ACC112 (cell line): Measurements from ENCODE around the gene FANK1.

Source experiments
- H2AFZ ChIP-seq: fragments of 200-600 bp; sonication (generic); one replicate; pipeline ENCODE4 v1.6.0; 2017; ENCODE audit warnings: antibody characterized with exemption, low read length; ENCODE audit not compliant: unreplicated experiment
- H3K27ac ChIP-seq: fragments of 200-600 bp; sonication (generic); 2 replicates; pipeline ENCODE4 v1.5.1; 2014; ENCODE audit warnings: low read depth, mild to moderate bottlenecking, antibody characterized with exemption, low read length, moderate library complexity
- H3K27me3 ChIP-seq: fragments of 200-600 bp; sonication (generic); 2 replicates; pipeline ENCODE4 v1.6.1; 2014; ENCODE audit warnings: mild to moderate bottlenecking, antibody characterized with exemption, low read length, moderate library complexity, mixed read lengths; ENCODE audit not compliant: insufficient read depth
- H3K36me3 ChIP-seq: fragments of 200-600 bp; sonication (generic); 2 replicates; pipeline ENCODE4 v1.6.1; 2016; ENCODE audit warnings: mild to moderate bottlenecking, antibody characterized with exemption, low read length, moderate library complexity, mixed read lengths; ENCODE audit not compliant: insufficient read depth
- H3K4me1 ChIP-seq: fragments of 200-600 bp; sonication (generic); one replicate; pipeline ENCODE4 v1.6.1; 2016; ENCODE audit warnings: low read length, mixed read lengths; ENCODE audit not compliant: insufficient read depth, unreplicated experiment, control insufficient read depth
- H3K4me3 ChIP-seq: fragments of 200-600 bp; sonication (generic); 2 replicates; pipeline ENCODE4 v1.5.1; 2014; ENCODE audit warnings: mild to moderate bottlenecking, low read depth, low read length
- H3K79me2 ChIP-seq: fragments of 200-600 bp; sonication (generic); one replicate; pipeline ENCODE4 v1.6.0; 2016; ENCODE audit warnings: low read length; ENCODE audit not compliant: control insufficient read depth, unreplicated experiment, insufficient read depth

The FANK1 gene

GRCh38 chr10:125929618-125930017 is 33.3 kb downstream of the FANK1 start:
- Histone ChIP-seq H3K27me3 (no peaks in the 10 kb centered on the region), H3K4me1 (no peaks in the 10 kb centered on the region), H3K79me2 (no peaks in the 10 kb centered on the region), H3K4me3 (no peak overlapping the region), H2AFZ (no peak overlapping the region), H3K36me3 (no peaks in the 10 kb centered on the region), H3K27ac (no peak overlapping the region)

- Histone ChIP-seq H3K36me3 (no peaks in the 10 kb centered on the region), H2AFZ (no peak overlapping the region), H3K27me3 (no peaks in the 10 kb centered on the region), H3K27ac (no peak overlapping the region), H3K4me1 (no peaks in the 10 kb centered on the region), H3K79me2 (no peaks in the 10 kb centered on the region), H3K4me3 (no peak overlapping the region)
These were observed 37.3 kb downstream of the FANK1 start for GRCh38 chr10:125933693-125934092.

GRCh38 chr10:125936331-125936730 is 40.0 kb downstream of the FANK1 start:
- Histone ChIP-seq H2AFZ (no peak overlapping the region), H3K4me3 (no peak overlapping the region), H3K27ac (no peak overlapping the region), H3K4me1 (no peaks in the 10 kb centered on the region), H3K79me2 (no peaks in the 10 kb centered on the region), H3K27me3 (no peaks in the 10 kb centered on the region), H3K36me3 (no peaks in the 10 kb centered on the region)

- no peak overlapping the region for H3K27ac ChIP-seq
These were observed 44.2 kb downstream of the FANK1 start for GRCh38 chr10:125940515-125940914.

GRCh38 chr10:125951290-125951689 is 54.9 kb downstream of the FANK1 start:
- no peaks in the 10 kb centered on the region for H3K79me2 ChIP-seq
- H3K36me3 ChIP-seq = no peaks in the 10 kb centered on the region
- H3K27me3 ChIP-seq = no peaks in the 10 kb centered on the region
- H3K4me1 ChIP-seq = no peaks in the 10 kb centered on the region
- H2AFZ ChIP-seq = no peak overlapping the region
- H3K4me3 ChIP-seq = no peak overlapping the region
- no peak overlapping the region for H3K27ac ChIP-seq

More at GRCh38 chr10:125940515-125940914, 44.2 kb downstream of the FANK1 start:
- H3K36me3 ChIP-seq = no peaks in the 10 kb centered on the region
- H3K27me3 ChIP-seq = peaks cover 6% of the 10 kb centered on the region; the same call in 1 of the 2 replicates
- no peak overlapping the region for H2AFZ ChIP-seq
- no peak overlapping the region for H3K4me3 ChIP-seq
- H3K4me1 ChIP-seq = no peaks in the 10 kb centered on the region
- no peaks in the 10 kb centered on the region for H3K79me2 ChIP-seq

- Histone ChIP-seq H3K27me3 (no peaks in the 10 kb centered on the region), H3K79me2 (no peaks in the 10 kb centered on the region), H3K4me1 (no peaks in the 10 kb centered on the region), H3K27ac (no peak overlapping the region), H3K36me3 (no peaks in the 10 kb centered on the region), H2AFZ (no peak overlapping the region), H3K4me3 (no peak overlapping the region)
These were observed 57.5 kb downstream of the FANK1 start for GRCh38 chr10:125953778-125954385.

GRCh38 chr10:125955766-125956165 is 59.4 kb downstream of the FANK1 start:
- Histone ChIP-seq H3K27me3 (no peaks in the 10 kb centered on the region), H3K36me3 (no peaks in the 10 kb centered on the region), H2AFZ (no peak overlapping the region), H3K79me2 (no peaks in the 10 kb centered on the region), H3K4me1 (no peaks in the 10 kb centered on the region), H3K27ac (no peak overlapping the region), H3K4me3 (no peak overlapping the region)

- no peak overlapping the region for H3K4me3 ChIP-seq
- no peaks in the 10 kb centered on the region for H3K79me2 ChIP-seq
- H3K27me3 ChIP-seq = peaks cover 7% of the 10 kb centered on the region; the same call in 1 of the 2 replicates
- H2AFZ ChIP-seq = no peak overlapping the region
- H3K4me1 ChIP-seq = no peaks in the 10 kb centered on the region
- H3K27ac ChIP-seq = no peak overlapping the region
- H3K36me3 ChIP-seq = no peaks in the 10 kb centered on the region
These were observed 65.4 kb downstream of the FANK1 start for GRCh38 chr10:125961743-125962142.

- no peak overlapping the region for H3K4me3 ChIP-seq
- H3K4me1 ChIP-seq = no peaks in the 10 kb centered on the region
- H3K27me3 ChIP-seq = peaks cover 7% of the 10 kb centered on the region; the same call in 1 of the 2 replicates
- no peak overlapping the region for H3K27ac ChIP-seq
- H3K79me2 ChIP-seq = no peaks in the 10 kb centered on the region
- no peaks in the 10 kb centered on the region for H3K36me3 ChIP-seq
- no peak overlapping the region for H2AFZ ChIP-seq
These were observed 65.8 kb downstream of the FANK1 start for GRCh38 chr10:125962200-125962599.

GRCh38 chr10:125964558-125964957 is 68.2 kb downstream of the FANK1 start:
- H3K27me3 ChIP-seq = peaks cover 7% of the 10 kb centered on the region; the same call in 1 of the 2 replicates
- no peak overlapping the region for H3K27ac ChIP-seq
- no peaks in the 10 kb centered on the region for H3K4me1 ChIP-seq
- no peaks in the 10 kb centered on the region for H3K79me2 ChIP-seq
- H2AFZ ChIP-seq = no peak overlapping the region
- no peaks in the 10 kb centered on the region for H3K36me3 ChIP-seq
- H3K4me3 ChIP-seq = no peak overlapping the region

- H3K27me3 ChIP-seq = peaks cover 7% of the 10 kb centered on the region; the same call in 1 of the 2 replicates
- no peak overlapping the region for H3K4me3 ChIP-seq
- no peaks in the 10 kb centered on the region for H3K79me2 ChIP-seq
- H3K27ac ChIP-seq = no peak overlapping the region
- no peaks in the 10 kb centered on the region for H3K36me3 ChIP-seq
- H3K4me1 ChIP-seq = no peaks in the 10 kb centered on the region
- no peak overlapping the region for H2AFZ ChIP-seq
These were observed 71.2 kb downstream of the FANK1 start for GRCh38 chr10:125967533-125967932.
